Coronary artery (tissue), 2 donors: ENCODE measurements around the gene SRSF2.
"Not testable (repeated sequence)": the region's sequence is repeated elsewhere in the genome, so short reads cannot be mapped to it uniquely, and the experiment has no call there.

Experiments
- DNase-seq: peaks from one replicate; pipeline ENCODE4 v3.0.0-alpha.2; 2017; ENCODE audit warnings: low spot score
- H3K27ac ChIP-seq, 2 donors: fragments of 200-600 bp; sonication (generic); one replicate each; pipeline ENCODE4 v1.5.1; 2016 to 2019
- H3K4me3 ChIP-seq: fragments of 200-600 bp; sonication (generic); 2 replicates; pipeline ENCODE4 v1.5.1; 2016; ENCODE audit warnings: mild to moderate bottlenecking, moderate library complexity
- CTCF ChIP-seq: fragments of 200-600 bp; sonication (generic); IDR thresholded peaks from one replicate; pipeline ENCODE4 v1.5.1; 2019; ENCODE audit warnings: antibody characterized with exemption

Gene SRSF2

GRCh38 chr17:76747716-76748363, 10.7 kb upstream of the SRSF2 start:
- no peak for DNase-seq
- TF ChIP-seq CTCF: no peak
- no peak overlapping the region for H3K27ac ChIP-seq
- H3K4me3 ChIP-seq: no peak overlapping the region

DNA sequence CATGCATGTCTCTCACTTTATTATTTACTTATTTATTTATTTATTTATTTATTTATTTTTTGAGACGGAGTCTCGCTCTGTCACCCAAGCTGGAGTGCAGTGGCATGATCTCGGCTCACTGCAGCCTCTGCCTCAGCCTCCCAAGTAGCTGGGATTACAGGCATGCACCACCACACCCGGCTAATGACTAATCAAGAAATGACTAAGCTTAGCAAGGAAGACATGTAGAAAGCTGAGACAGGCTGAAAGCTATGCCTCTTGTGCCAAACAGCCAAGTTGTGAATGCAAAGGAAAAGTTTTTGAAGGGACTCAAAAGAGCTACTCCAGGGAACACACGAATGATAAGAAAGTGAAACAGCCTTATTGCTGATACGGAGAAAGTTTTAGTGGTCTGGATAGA, 8.7 kb upstream of the SRSF2 start:
- not testable (repeated sequence) for H3K27ac ChIP-seq, H3K4me3 ChIP-seq, DNase-seq

- no peak for TF ChIP-seq CTCF
- DNase-seq: no peak
- Histone ChIP-seq H3K27ac (no peak overlapping the region), H3K4me3 (no peak overlapping the region)
These were observed 7.6 kb upstream of the SRSF2 start for GRCh38 chr17:76744747-76745146.

DNA sequence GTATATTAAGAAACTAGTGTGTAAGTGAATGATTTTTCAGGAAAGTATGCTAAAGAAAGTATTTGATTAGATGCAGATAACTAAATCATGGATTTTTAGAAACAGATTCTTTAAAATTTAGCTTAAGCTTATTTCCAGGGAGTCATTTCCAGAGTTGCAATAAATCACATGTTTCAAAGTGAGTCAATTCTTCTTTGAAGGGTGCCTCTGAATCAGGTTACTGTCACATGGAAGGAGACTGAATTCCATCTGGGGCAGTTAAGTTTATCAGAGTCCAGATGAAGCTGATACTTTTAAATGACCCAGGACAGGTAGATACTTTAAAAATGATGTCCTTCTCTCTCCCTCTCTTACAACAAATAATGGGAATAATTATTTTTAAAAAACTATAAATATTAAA, 5.8 kb upstream of the SRSF2 start:
- Histone ChIP-seq H3K27ac (no peak overlapping the region), H3K4me3 (no peak overlapping the region)
- no peak for DNase-seq
- no peak for TF ChIP-seq CTCF

- peak overlapping the region; percentile 64 to 68 for H3K27ac ChIP-seq
- TF ChIP-seq CTCF: no peak
- no peak overlapping the region for H3K4me3 ChIP-seq
- no peak for DNase-seq
These were observed 3.4 kb upstream of the SRSF2 start for GRCh38 chr17:76740329-76741118.

DNA sequence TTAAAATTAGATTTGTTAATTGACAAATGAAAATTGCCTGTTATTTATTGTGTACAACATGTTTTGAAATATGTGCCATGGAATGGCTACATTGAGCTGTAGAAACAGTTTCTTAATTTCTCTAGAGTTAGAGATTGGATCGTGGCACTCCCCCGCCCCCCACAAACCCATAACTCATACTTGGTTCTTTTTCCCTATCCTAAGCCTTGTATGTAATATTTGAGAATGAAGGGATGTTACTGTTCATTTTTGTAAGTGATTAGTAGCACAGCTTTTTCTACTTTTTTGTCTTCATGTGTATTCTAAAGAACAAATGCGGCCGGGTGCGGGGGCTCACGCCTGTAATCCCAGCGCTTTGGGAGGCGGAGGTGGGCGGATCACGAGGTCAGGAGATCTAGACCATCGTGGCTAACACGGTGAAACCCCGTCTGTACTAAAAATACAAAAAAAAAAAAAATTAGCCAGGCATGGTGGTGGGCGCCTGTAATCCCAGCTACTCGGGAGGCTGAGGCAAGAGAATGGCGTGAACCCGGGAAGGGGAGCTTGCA, 2.5 kb upstream of the SRSF2 start:
- not testable (repeated sequence) for H3K4me3 ChIP-seq, DNase-seq
- H3K27ac ChIP-seq: peak overlapping the region in 1 of 2 donors; percentile 68

DNA sequence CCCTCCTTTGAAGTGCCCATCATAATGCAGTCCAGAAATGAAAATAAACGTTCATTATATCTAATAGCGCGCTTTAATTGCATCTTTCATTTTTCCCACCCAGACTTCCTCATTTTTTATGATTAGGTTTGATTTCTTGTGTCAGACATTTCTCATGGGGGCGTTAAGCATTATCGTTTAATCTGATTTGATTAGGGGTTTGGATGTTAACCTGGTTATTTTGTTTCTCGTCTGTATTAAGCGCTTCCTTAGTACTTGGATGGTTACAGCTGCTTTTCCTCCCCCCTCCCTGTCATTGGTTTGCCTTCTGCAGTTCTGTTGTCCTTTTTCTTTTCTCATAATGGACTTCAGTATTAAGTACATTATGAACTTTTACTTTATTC, 1.3 kb upstream of the SRSF2 start:
- no peak for DNase-seq
- peak overlapping the region; percentile 98 to 99 for H3K27ac ChIP-seq

More for the DNA sequence above, 1.3 kb upstream of the SRSF2 start:
- TF ChIP-seq CTCF: no peak
- H3K4me3 ChIP-seq: peak overlapping the region; percentile 96
